Spleen (tissue), 3 donors: ENCODE measurements around the gene CEMP1.

Experiments
- POLR2A ChIP-seq, 3 donors: fragments of 450-650 bp; IDR thresholded peaks; one replicate each; pipeline ENCODE4 v1.5.1; 2017; ENCODE audit warnings: antibody characterized with exemption in 3 of 3, mild to moderate bottlenecking in 1 of 3
- POLR2AphosphoS5 ChIP-seq, 3 donors: sonication (generic); formaldehyde crosslinking; IDR thresholded peaks; one replicate each; pipeline ENCODE4 v1.5.1; 2017; ENCODE audit warnings: antibody characterized with exemption in 3 of 3

DNA sequence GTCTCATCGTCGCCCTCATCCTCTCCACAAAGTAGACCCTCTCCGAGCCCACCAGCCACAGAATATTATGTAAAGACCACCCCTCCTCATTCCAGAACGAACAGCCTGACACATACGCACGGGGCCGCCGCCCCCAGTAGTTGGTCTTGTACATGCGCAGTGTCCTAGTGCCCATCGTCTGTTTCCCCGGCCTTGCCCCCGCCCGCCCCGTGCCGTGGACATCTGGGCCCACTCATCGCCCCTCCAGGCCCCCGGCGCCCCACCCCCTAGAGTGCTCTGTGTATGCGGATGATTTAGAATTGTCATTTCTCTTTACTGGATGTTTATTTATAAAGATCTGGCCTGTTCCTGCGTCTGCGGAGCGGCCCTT is 11.5 kb downstream of the CEMP1 start:
- TF ChIP-seq POLR2AphosphoS5 (IDR thresholded peaks at IDR 0.05), result no peak
- no peak for TF ChIP-seq POLR2A (IDR thresholded peaks at IDR 0.05)
